Endothelial cell of umbilical vein (primary cell): ENCODE measurements around the gene RTN4RL1. TPM values are rescaled to one million over a fixed set of nuclear protein-coding genes. Genes with fewer than 3 reads are reported as not detected.

Source experiments
- BruUV-seq: library from RNA; stranded (reverse); fragments of 400-500 nt; replicated peaks from 2 replicates; lab custom pipeline; 2021; lab: Mats Ljungman, UMichigan
- CTCF ChIA-PET: fragments of 300-600, 350-600 bp; sonication (Branson Sonifier 250); formaldehyde crosslinking; loops from one replicate; lab custom pipeline; 2021; ENCODE audit warnings: antibody characterized with exemption, inconsistent platforms; lab: Charles Lee
- POLR2A ChIA-PET: fragments of 300-600, 350-600 bp; sonication (Branson Sonifier 250); formaldehyde crosslinking; loops from one replicate; lab custom pipeline; 2021; ENCODE audit warnings: antibody characterized with exemption, inconsistent platforms; lab: Charles Lee
- DNase-seq: peaks from one replicate; pipeline ENCODE4 v3.0.0-alpha.2; 2011; ENCODE audit warnings: low read depth, low spot score
- FAIRE-seq: peaks from 2 replicates; lab custom pipeline; 2011; peaks lifted over from hg19 to GRCh38; lab: Jason Lieb, UNC
- H2AFZ ChIP-seq: 2 replicates; pipeline ENCODE4 v1.6.0; 2012; ENCODE audit warnings: low read depth, low read length, control low read depth, inconsistent platforms
- H3K27ac ChIP-seq: 2 replicates; pipeline ENCODE4 v1.5.1; 2011; ENCODE audit warnings: low read depth, mild to moderate bottlenecking, control low read depth, low read length, moderate library complexity; ENCODE audit not compliant: insufficient read depth
- H3K27me3 ChIP-seq, 2 experiments: 2 replicates each; pipeline versions ENCODE4 v1.6.0 to v1.6.1; 2011; ENCODE audit warnings: low read length in 2 of 2, mixed read lengths in 1 of 2; ENCODE audit not compliant: control insufficient read depth in 2 of 2, insufficient read depth in 2 of 2
- H3K36me3 ChIP-seq, 2 experiments: 2 replicates in 1 of 2; 3 replicates in 1 of 2; pipeline ENCODE4 v1.5.1; 2011; ENCODE audit warnings: low read length in 2 of 2, mild to moderate bottlenecking in 1 of 2, moderate library complexity in 1 of 2; ENCODE audit not compliant: control insufficient read depth in 2 of 2, insufficient read depth in 2 of 2; ENCODE audit errors: extremely low read depth in 1 of 2
- H3K4me1 ChIP-seq: 3 replicates; pipeline ENCODE4 v1.5.1; 2011; ENCODE audit warnings: mild to moderate bottlenecking, low read length; ENCODE audit not compliant: control insufficient read depth, insufficient read depth; ENCODE audit errors: extremely low read depth
- H3K4me2 ChIP-seq: 2 replicates; pipeline ENCODE4 v1.6.1; 2011; ENCODE audit warnings: low read length, control low read depth, mixed read lengths; ENCODE audit not compliant: insufficient read depth
- H3K4me3 ChIP-seq, 3 experiments: fragments of 200-600 bp in 1 of 3; sonication (generic), shearing (Covaris generic) in 1 of 3; replicated peaks in 1 of 3; 2 replicates each; pipeline ENCODE4 v1.5.1; 2011 to 2016; ENCODE audit warnings: control low read depth in 3 of 3, low read length in 3 of 3, mild to moderate bottlenecking in 2 of 3, inconsistent platforms in 1 of 3, low read depth in 1 of 3, moderate library complexity in 1 of 3; ENCODE audit not compliant: insufficient read depth in 1 of 3
- H3K79me2 ChIP-seq: 2 replicates; pipeline ENCODE4 v1.6.0; 2012; ENCODE audit warnings: low read length, inconsistent platforms; ENCODE audit not compliant: control insufficient read depth, insufficient read depth
- H3K9ac ChIP-seq: replicated peaks from 2 replicates; pipeline ENCODE3; 2011; ENCODE audit warnings: low read length, control low read depth; ENCODE audit not compliant: insufficient read depth; ENCODE audit errors: extremely low read depth
- H3K9me1 ChIP-seq: replicated peaks from 3 replicates; pipeline ENCODE4 v1.6.0; 2011; ENCODE audit warnings: mild to moderate bottlenecking, low read length; ENCODE audit not compliant: control insufficient read depth, insufficient read depth; ENCODE audit errors: extremely low read depth
- H3K9me3 ChIP-seq: replicated peaks from 2 replicates; pipeline ENCODE4 v1.5.1; 2012; ENCODE audit warnings: low read length, inconsistent platforms; ENCODE audit not compliant: control insufficient read depth, insufficient read depth
- H4K20me1 ChIP-seq: replicated peaks from 2 replicates; pipeline ENCODE3; 2011; ENCODE audit warnings: mild to moderate bottlenecking, low read length; ENCODE audit not compliant: control insufficient read depth, insufficient read depth; ENCODE audit errors: extremely low read depth
- CTCF ChIP-seq, 2 donors: IDR thresholded peaks; 1 replicate in 1 of 2; 2 replicates in 1 of 2; pipeline ENCODE4 v1.5.1; 2011; ENCODE audit warnings: low read length in 2 of 2, mild to moderate bottlenecking in 2 of 2, moderate library complexity in 2 of 2, control low read depth in 1 of 2, inconsistent platforms in 1 of 2, low read depth in 1 of 2; ENCODE audit not compliant: insufficient read depth in 1 of 2; ENCODE audit errors: extremely low read depth in 1 of 2
- EZH2 ChIP-seq: IDR thresholded peaks from 2 replicates; pipeline ENCODE4 v1.6.1; 2012; ENCODE audit warnings: borderline replicate concordance, low read depth, mild to moderate bottlenecking, moderate library complexity, low read length, inconsistent platforms; ENCODE audit not compliant: severe bottlenecking
- FOS ChIP-seq: IDR thresholded peaks from 2 replicates; pipeline ENCODE4 v1.6.1; 2011; ENCODE audit warnings: mild to moderate bottlenecking, low read length, moderate library complexity, borderline replicate concordance; ENCODE audit not compliant: insufficient read depth
- GATA2 ChIP-seq: IDR thresholded peaks from 2 replicates; pipeline ENCODE4 v1.7.0; 2011; ENCODE audit warnings: low read depth, mild to moderate bottlenecking, moderate library complexity, mixed read lengths, low read length; ENCODE audit not compliant: insufficient read length, insufficient read depth
- JUN ChIP-seq: IDR thresholded peaks from 2 replicates; pipeline ENCODE4 v1.6.1; 2011; ENCODE audit warnings: borderline replicate concordance, low read depth; ENCODE audit not compliant: insufficient read length, insufficient read depth
- MAX ChIP-seq: IDR thresholded peaks from 2 replicates; pipeline ENCODE4 v1.6.1; 2011; ENCODE audit not compliant: insufficient read depth, insufficient read length
- MYC ChIP-seq: IDR thresholded peaks from one replicate; pipeline ENCODE4 v1.6.1; 2011; ENCODE audit warnings: mild to moderate bottlenecking, low read depth, low read length
- POLR2A ChIP-seq: IDR thresholded peaks from 2 replicates; pipeline ENCODE4 v1.6.1; 2012; ENCODE audit warnings: low read depth, mild to moderate bottlenecking, control low read depth, low read length
- POLR2AphosphoS5 ChIP-seq: IDR thresholded peaks from 2 replicates; pipeline ENCODE4 v1.6.1; 2012; ENCODE audit warnings: low read depth, mild to moderate bottlenecking, control low read depth, low read length, moderate library complexity; ENCODE audit not compliant: insufficient read depth
- dilution Hi-C: fragments of 300-500 bp; cut with MboI; formaldehyde crosslinking; loops from one replicate; pipeline ENCODE4 v1.15.0; 2019; ENCODE audit warnings: low sequenced_read_pairs; ENCODE audit not compliant: extremely low pct_ligation_motif_present
- intact Hi-C: fragments of 100-400 bp; cut with micrococcal nuclease; formaldehyde crosslinking; loops from one replicate; pipeline ENCODE4 v1.10.0; 2022
- polyA plus RNA-seq, 4 experiments: library from polyadenylated mRNA; depleted of rRNA in 3 of 4; stranded (reverse) in 3 of 4; unstranded in 1 of 4; fragments of >200 nt; gene quantifications; 2 replicates each; pipeline versions ENCODE4 v1.2.1 to v1.2.3, GENCODE V29; 2011 to 2012; ENCODE audit warnings: missing spikeins in 1 of 4
- total RNA-seq: library from RNA; stranded (reverse); gene quantifications from 2 replicates; pipeline ENCODE4 v1.2.3, GENCODE V29; 2021

RTN4RL1 gene
- total and polyA plus RNA-seq, 2 donors (not counting 3 experiments of a cell fraction or from before 2014, with no cell fraction given), result 0.04 TPM; not detected in 1

GRCh38 chr17:1989135-1989534 is 36.0 kb downstream of the RTN4RL1 start:
- no peak overlapping the region for H3K9ac ChIP-seq
- no peaks in the 10 kb centered on the region for H3K9me3 ChIP-seq
- no peak overlapping the region for H3K4me2 ChIP-seq
- intact Hi-C loops, result no loop called here
- POLR2A ChIA-PET, result no interaction called here
- CTCF ChIA-PET, result no interaction called here
- H3K4me3 ChIP-seq, result no peak overlapping the region
- no peaks in the 10 kb centered on the region for H3K79me2 ChIP-seq
- H3K27me3 ChIP-seq, result peaks cover 0 to 1% of the 10 kb centered on the region in 2 experiments
- dilution Hi-C loops, result no loop called here
- no peak overlapping the region for H2AFZ ChIP-seq
- H4K20me1 ChIP-seq, result no peaks in the 10 kb centered on the region
- no peaks in the 10 kb centered on the region for H3K36me3 ChIP-seq
- DNase-seq (no peak), FAIRE-seq (no peak)
- H3K9me1 ChIP-seq, result no peaks in the 10 kb centered on the region
- TF ChIP-seq GATA2 (no peak), EZH2 (no peak), POLR2A (no peak), JUN (no peak), FOS (no peak), CTCF (IDR thresholded peaks at IDR 0.05; ENCODE audit: extremely low read depth in 1 of 2, insufficient read depth in 1 of 2, low read depth in 1 of 2, low read length in 2 of 2) (no peak), MYC (no peak), POLR2AphosphoS5 (no peak), MAX (no peak)
- BruUV-seq, result no TSS peak
- no peak overlapping the region for H3K27ac ChIP-seq
- no peaks in the 10 kb centered on the region for H3K4me1 ChIP-seq
